Measurements from ENCODE around the gene TAOK2.

Gene TAOK2

GRCh38 chr16:29925781-29926710, 47.6 kb upstream of the TAOK2 start, which contains the start of gene KCTD13 (continued):
- TF ChIP-seq ZNF335 (tag by site-specific recombination; conservative IDR thresholded peaks at IDR 0.05) (peak; percentile 90), TRIM28 (IDR thresholded peaks at IDR 0.05; ENCODE audit: borderline replicate concordance, low read length) (0 out of 2 replicates have a peak, but pooled peaks have one; percentile 19), KLF9 (tag by site-specific recombination; IDR thresholded peaks at IDR 0.05; ENCODE audit: low read depth) (peak; percentile 96), ZXDB (tag by site-specific recombination; IDR thresholded peaks at IDR 0.05) (peak; percentile 98), GLIS2 (tag by site-specific recombination; IDR thresholded peaks at IDR 0.05) (peak; percentile 78)
- TF ChIP-seq, protein P1, sequence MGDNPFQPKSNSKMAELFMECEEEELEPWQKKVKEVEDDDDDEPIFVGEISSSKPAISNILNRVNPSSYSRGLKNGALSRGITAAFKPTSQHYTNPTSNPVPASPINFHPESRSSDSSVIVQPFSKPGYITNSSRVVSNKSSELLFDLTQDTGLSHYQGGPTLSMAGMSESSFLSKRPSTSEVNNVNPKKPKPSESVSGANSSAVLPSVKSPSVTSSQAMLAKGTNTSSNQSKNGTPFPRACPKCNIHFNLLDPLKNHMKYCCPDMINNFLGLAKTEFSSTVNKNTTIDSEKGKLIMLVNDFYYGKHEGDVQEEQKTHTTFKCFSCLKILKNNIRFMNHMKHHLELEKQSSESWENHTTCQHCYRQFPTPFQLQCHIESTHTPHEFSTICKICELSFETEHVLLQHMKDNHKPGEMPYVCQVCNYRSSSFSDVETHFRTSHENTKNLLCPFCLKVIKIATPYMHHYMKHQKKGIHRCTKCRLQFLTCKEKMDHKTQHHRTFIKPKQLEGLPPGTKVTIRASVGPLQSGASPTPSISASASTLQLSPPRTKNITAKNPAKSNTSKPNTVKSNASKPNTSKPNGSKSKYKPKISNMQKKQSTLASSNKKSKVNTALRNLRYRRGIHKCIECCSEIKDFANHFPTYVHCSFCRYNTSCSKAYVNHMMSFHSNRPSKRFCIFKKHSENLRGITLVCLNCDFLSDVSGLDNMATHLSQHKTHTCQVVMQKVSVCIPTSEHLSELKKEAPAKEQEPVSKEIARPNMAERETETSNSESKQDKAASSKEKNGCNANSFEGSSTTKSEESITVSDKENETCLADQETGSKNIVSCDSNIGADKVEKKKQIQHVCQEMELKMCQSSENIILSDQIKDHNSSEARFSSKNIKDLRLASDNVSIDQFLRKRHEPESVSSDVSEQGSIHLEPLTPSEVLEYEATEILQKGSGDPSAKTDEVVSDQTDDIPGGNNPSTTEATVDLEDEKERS (tag by site-specific recombination; IDR thresholded peaks at IDR 0.05) = no peak

DNA sequence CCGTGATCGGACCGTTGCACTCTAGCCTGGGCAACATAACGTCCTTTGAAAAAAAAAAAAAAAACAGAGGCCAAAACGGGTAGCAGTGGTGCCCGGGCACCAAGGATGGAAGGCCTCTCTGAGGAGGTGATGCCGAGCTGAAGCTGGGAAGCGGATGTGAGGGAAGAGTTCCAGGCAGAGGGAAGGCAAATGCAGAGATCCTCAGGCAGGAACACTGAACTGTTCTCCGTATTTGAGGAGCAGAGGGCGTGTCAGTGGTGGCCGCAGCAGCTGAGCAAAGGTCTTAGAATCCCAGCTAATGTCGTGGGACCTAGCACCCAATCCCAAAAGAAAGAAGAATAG, 47.0 kb upstream of the TAOK2 start:
- Histone ChIP-seq H3K4me3 (ENCODE audit: low read depth, low read length) (peak overlapping the region; percentile 97), H3K4me1 (ENCODE audit: control insufficient read depth, insufficient read depth, low read length) (peaks cover 4% of the 10 kb centered on the region; the same call in 1 of the 2 replicates), H3K36me3 (ENCODE audit: control insufficient read depth in 2 of 2, insufficient read depth in 1 of 2, low read length in 2 of 2) (peaks cover 1 to 12% of the 10 kb centered on the region in 2 experiments), H3K9me3 (ENCODE audit: control insufficient read depth, insufficient read depth, low read depth, low read length) (no peaks in the 10 kb centered on the region), H3K27ac (ENCODE audit: extremely low read depth, low read depth, low read length) (peak overlapping the region; percentile 73)
- ChIA-PET CTCF (interaction anchor here (0.8 to 1.8 kb wide), 5 partner anchors 10 to 50 kb away, joined by 3 to 8 read pairs (median 5); no protein-coding TSS in a partner anchor), POLR2A (interaction anchor here (0.5 to 5.3 kb wide), 24 partner anchors 11 to 1027 kb away, joined by 3 to 58 read pairs (median 6); partner anchors contain the start of genes HIRIP3, MAZ, SEZ6L2 and TAOK2)
- peak; percentile 47 for TF ChIP-seq KLF9 (tag by site-specific recombination; IDR thresholded peaks at IDR 0.05; ENCODE audit: low read depth)
- no peak for TF ChIP-seq ZNF560 (tag by site-specific recombination; IDR thresholded peaks at IDR 0.05; ENCODE audit: borderline replicate concordance)
- TF ChIP-seq MZF1 (tag by site-specific recombination; IDR thresholded peaks at IDR 0.05; ENCODE audit: borderline replicate concordance) = no peak
- no peak for TF ChIP-seq ZNF433 (tag by site-specific recombination; IDR thresholded peaks at IDR 0.05; ENCODE audit: low read depth)
- TF ChIP-seq GLIS2 (tag by site-specific recombination; IDR thresholded peaks at IDR 0.05) = no peak
- no peak for TF ChIP-seq ZNF677 (tag by site-specific recombination; IDR thresholded peaks at IDR 0.05)
- TF ChIP-seq ZNF670 (tag by site-specific recombination; IDR thresholded peaks at IDR 0.05; ENCODE audit: low read depth) = no peak
- no peak for TF ChIP-seq ZNF776 (tag by site-specific recombination; IDR thresholded peaks at IDR 0.05; ENCODE audit: borderline replicate concordance)
- no peak for TF ChIP-seq ZFP69B (tag by site-specific recombination; IDR thresholded peaks at IDR 0.05)
- TF ChIP-seq ZNF610 (tag by site-specific recombination; IDR thresholded peaks at IDR 0.05; ENCODE audit: borderline replicate concordance) = 0 out of 2 replicates have a peak, but pooled peaks have one; percentile 0
- TF ChIP-seq SP3 (tag by site-specific recombination; IDR thresholded peaks at IDR 0.05) = no peak
- TF ChIP-seq EGR2 (tag by site-specific recombination; IDR thresholded peaks at IDR 0.05; ENCODE audit: low read depth) = no peak
- no peak for TF ChIP-seq ZBTB21 (tag by site-specific recombination; IDR thresholded peaks at IDR 0.05)
- TF ChIP-seq ZBTB1 (tag by site-specific recombination; IDR thresholded peaks at IDR 0.05) = 0 out of 2 replicates have a peak, but pooled peaks have one; percentile 4
- no peak for TF ChIP-seq ZNF501 (tag by site-specific recombination; IDR thresholded peaks at IDR 0.05)
- TF ChIP-seq ZNF362 (tag by site-specific recombination; IDR thresholded peaks at IDR 0.05) = peak; percentile 90
- no peak for TF ChIP-seq REPIN1 (tag by site-specific recombination; IDR thresholded peaks at IDR 0.05; ENCODE audit: low read depth)
- no peak for TF ChIP-seq ZNF660 (tag by site-specific recombination; IDR thresholded peaks at IDR 0.05)
- TF ChIP-seq SCRT2 (tag by site-specific recombination; IDR thresholded peaks at IDR 0.05) = 0 out of 2 replicates have a peak, but pooled peaks have one; percentile 38
- TF ChIP-seq ZNF350 (tag by site-specific recombination; IDR thresholded peaks at IDR 0.05) = no peak
- TF ChIP-seq, protein P2, sequence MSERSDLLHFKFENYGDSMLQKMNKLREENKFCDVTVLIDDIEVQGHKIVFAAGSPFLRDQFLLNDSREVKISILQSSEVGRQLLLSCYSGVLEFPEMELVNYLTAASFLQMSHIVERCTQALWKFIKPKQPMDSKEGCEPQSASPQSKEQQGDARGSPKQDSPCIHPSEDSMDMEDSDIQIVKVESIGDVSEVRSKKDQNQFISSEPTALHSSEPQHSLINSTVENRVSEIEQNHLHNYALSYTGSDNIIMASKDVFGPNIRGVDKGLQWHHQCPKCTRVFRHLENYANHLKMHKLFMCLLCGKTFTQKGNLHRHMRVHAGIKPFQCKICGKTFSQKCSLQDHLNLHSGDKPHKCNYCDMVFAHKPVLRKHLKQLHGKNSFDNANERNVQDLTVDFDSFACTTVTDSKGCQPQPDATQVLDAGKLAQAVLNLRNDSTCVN (tag by site-specific recombination; optimal IDR thresholded peaks at IDR 0.05) = no peak
- TF ChIP-seq ZNF792 (tag by site-specific recombination; IDR thresholded peaks at IDR 0.05) = no peak
- TF ChIP-seq, protein P1 (tag by site-specific recombination; IDR thresholded peaks at IDR 0.05) = no peak
- no peak for TF ChIP-seq IKZF3 (tag by site-specific recombination; IDR thresholded peaks at IDR 0.05)

All from HEK293 (cell line).